Activated naive CD8-positive, alpha-beta T cell treated with anti-CD3 and anti-CD28 coated beads, Interleukin-2, amount 50 U/mL, for 24 hours (primary cell): ENCODE results near the gene RAB11FIP2.

Source experiments
- ATAC-seq: fragments of 150-1000 bp; cut with Tn5 transposase; one replicate; pipeline ENCODE4 v1.10.0; 2021
- DNase-seq: peaks from one replicate; pipeline ENCODE4 v3.0.0; 2021
- H3K27ac Mint-ChIP-seq: one replicate; pipeline ENCODE4 v1.8.0; 2021; ENCODE audit warnings: mild to moderate bottlenecking, mixed read lengths
- H3K27me3 Mint-ChIP-seq: one replicate; pipeline ENCODE4 v1.8.0; 2021; ENCODE audit warnings: mixed read lengths
- H3K36me3 Mint-ChIP-seq: one replicate; pipeline ENCODE4 v1.8.0; 2021; ENCODE audit warnings: low read depth, mixed read lengths
- H3K4me1 Mint-ChIP-seq: one replicate; pipeline ENCODE4 v1.8.0; 2021; ENCODE audit warnings: mixed read lengths
- H3K4me3 Mint-ChIP-seq: one replicate; pipeline ENCODE4 v1.8.0; 2021; ENCODE audit warnings: mild to moderate bottlenecking, moderate library complexity, mixed read lengths
- H3K9me3 Mint-ChIP-seq: one replicate; pipeline ENCODE4 v1.8.0; 2021; ENCODE audit warnings: mixed read lengths

Gene RAB11FIP2

DNA sequence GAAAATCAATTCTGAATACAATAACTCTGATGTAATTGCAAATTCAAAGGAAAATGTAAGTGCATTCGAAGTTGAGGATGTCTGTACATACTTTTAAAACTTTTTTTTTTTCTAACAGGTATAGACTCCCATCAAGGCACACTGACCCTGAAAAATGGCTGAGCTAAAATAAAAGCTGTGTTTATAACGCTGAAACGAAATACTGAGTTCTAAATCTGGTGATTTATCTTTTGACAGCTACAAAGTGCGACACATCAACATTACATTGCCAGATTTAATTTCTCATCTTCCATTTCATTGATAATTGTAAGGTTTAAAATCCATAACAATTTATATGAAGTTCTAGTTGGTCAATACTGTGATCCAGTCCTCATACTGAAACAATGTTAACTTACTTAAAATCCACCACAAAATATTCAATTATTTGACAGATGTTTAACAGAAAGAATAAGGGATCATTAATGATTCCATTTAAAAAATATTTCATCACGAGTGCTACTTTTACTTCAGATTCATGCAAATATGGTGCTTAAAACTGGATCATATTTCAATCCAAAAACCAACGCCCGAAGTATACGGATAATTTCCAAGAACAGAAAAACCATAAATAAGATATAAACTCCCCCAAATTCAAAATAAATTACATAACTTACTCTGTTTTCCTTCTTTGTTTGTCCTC is 1.4 kb downstream of the RAB11FIP2 start:
- Mint-ChIP-seq H3K36me3 (peaks cover 1% of the 10 kb centered on the region), H3K4me3 (peak overlapping the region; percentile 90), H3K4me1 (peaks cover 43% of the 10 kb centered on the region), H3K27me3 (no peaks in the 10 kb centered on the region), H3K9me3 (no peaks in the 10 kb centered on the region), H3K27ac (peak overlapping the region; percentile 86)
- ATAC-seq (no peak), DNase-seq (no peak)

GRCh38 chr10:118042827-118043242 is 3.9 kb downstream of the RAB11FIP2 start:
- ATAC-seq: no peak
- Mint-ChIP-seq H3K4me1 (peaks cover 45% of the 10 kb centered on the region), H3K9me3 (no peaks in the 10 kb centered on the region), H3K27ac (no peak overlapping the region), H3K27me3 (no peaks in the 10 kb centered on the region), H3K4me3 (no peak overlapping the region), H3K36me3 (peaks cover 11% of the 10 kb centered on the region)
- DNase-seq: no peak

DNA sequence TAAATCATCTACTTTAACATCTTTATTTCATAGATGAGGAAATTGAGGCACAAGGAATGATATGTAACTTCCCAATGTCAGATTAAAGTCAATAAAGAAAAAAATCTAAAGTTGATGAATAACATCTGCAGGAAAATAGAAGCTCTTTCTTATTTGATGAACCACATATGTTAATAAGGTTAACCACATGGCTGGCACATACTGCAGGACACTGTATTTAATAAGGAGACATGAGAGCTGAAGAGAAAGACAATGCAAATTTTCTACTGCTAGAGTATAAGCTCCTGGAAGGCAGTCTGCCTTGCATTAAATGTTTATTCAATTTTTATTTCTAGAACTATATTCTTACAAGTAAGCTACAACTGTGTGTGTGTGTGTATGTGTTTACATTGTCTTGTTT is 4.4 kb downstream of the RAB11FIP2 start:
- ATAC-seq (no peak), DNase-seq (no peak)
- peaks cover 42% of the 10 kb centered on the region for H3K4me1 Mint-ChIP-seq
- H3K27ac Mint-ChIP-seq: no peak overlapping the region
- peaks cover 11% of the 10 kb centered on the region for H3K36me3 Mint-ChIP-seq
- H3K27me3 Mint-ChIP-seq: no peaks in the 10 kb centered on the region
- H3K9me3 Mint-ChIP-seq: no peaks in the 10 kb centered on the region
- H3K4me3 Mint-ChIP-seq: no peak overlapping the region

DNA sequence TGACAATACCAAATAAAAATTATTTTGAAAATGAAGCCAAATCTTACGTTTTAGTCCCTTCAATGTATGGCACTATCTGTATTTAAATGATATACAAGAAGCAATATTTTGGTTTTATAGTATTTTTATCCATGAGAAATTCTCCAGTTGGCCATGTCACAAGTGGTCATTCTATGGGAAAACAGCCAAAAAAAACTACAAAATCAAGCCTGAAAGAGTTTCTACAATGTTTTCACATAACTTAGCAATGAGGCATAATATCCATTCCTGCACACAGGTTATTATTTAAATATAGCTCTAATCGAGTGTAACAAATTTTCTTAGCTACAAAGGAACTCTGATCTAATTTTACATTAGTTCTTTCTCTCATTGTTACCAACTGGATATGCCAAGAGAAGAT is 5.4 kb downstream of the RAB11FIP2 start:
- H3K9me3 Mint-ChIP-seq: no peaks in the 10 kb centered on the region
- no peaks in the 10 kb centered on the region for H3K27me3 Mint-ChIP-seq
- H3K36me3 Mint-ChIP-seq: peaks cover 11% of the 10 kb centered on the region
- no peak overlapping the region for H3K27ac Mint-ChIP-seq
- no peak for ATAC-seq
- no peak for DNase-seq
- no peak overlapping the region for H3K4me3 Mint-ChIP-seq
- peaks cover 48% of the 10 kb centered on the region for H3K4me1 Mint-ChIP-seq

- Mint-ChIP-seq H3K9me3 (no peaks in the 10 kb centered on the region), H3K27ac (no peak overlapping the region), H3K27me3 (no peaks in the 10 kb centered on the region), H3K4me3 (no peak overlapping the region), H3K4me1 (peaks cover 25% of the 10 kb centered on the region), H3K36me3 (peaks cover 27% of the 10 kb centered on the region)
- ATAC-seq (no peak), DNase-seq (no peak)
Observed at GRCh38 chr10:118036281-118036875, 10.4 kb downstream of the RAB11FIP2 start.

DNA sequence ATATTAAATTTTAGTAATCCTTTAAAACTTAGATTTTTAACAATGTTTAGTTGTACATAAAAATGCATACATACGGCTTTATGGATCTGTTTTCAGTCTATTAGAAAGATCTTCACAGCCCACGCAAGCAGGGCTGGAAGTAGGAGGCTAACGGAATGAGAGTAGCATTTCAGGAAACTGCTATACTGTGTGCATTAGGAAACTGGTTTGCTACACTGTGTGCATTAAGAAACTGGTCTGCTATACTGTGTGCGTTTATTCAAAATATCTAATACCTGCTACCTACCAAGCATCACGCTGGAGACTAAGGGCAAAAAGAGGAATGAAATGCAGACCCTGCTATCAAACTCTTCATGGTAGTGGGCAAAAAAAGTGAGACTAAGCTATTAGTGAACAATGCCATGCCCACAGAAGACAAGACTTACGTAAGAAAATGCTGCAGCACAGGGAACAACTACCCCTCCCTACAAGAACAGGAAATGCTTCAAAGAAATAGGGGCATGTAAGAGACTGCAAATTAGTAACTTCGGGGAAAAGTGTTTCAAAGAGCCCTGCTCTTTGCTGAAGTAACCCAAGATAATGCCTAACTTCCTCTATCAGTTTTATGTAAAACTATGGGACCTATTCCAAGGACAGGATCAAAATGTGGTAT is 11.3 kb downstream of the RAB11FIP2 start:
- Mint-ChIP-seq H3K4me3 (no peak overlapping the region), H3K4me1 (peaks cover 26% of the 10 kb centered on the region), H3K9me3 (no peaks in the 10 kb centered on the region), H3K27ac (no peak overlapping the region), H3K36me3 (peaks cover 28% of the 10 kb centered on the region), H3K27me3 (no peaks in the 10 kb centered on the region)
- ATAC-seq: no peak
- DNase-seq: no peak

DNA sequence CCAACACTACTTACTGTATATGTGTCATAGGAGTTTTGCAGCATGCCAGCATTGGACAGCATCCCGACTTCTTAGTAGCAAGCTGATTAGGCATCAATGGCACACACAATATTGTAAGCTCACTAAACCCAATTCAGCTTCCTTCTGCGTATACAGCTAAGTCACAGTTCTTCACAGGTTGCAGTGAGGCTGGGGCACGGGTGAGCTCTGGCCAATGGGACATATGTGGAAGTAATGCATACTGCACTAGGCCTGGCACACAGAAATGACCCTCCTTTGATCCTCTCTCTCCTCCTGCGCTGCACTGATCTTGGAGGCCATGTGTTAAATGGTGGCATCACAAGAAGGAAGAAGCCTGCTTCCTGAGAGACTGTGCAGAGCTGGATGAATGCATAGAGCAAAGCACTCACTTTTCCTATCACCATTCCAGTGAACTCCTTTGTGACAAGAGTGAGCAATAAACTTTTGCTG is 11.9 kb downstream of the RAB11FIP2 start:
- H3K27me3 Mint-ChIP-seq: no peaks in the 10 kb centered on the region
- peaks cover 24% of the 10 kb centered on the region for H3K36me3 Mint-ChIP-seq
- no peak overlapping the region for H3K4me3 Mint-ChIP-seq
- ATAC-seq (no peak), DNase-seq (no peak)
- H3K27ac Mint-ChIP-seq: no peak overlapping the region
- H3K4me1 Mint-ChIP-seq: peaks cover 22% of the 10 kb centered on the region
- no peaks in the 10 kb centered on the region for H3K9me3 Mint-ChIP-seq

GRCh38 chr10:118033905-118034304 is 12.8 kb downstream of the RAB11FIP2 start:
- DNase-seq: no peak
- peaks cover 25% of the 10 kb centered on the region for H3K4me1 Mint-ChIP-seq
- H3K27ac Mint-ChIP-seq: no peak overlapping the region
- H3K27me3 Mint-ChIP-seq: no peaks in the 10 kb centered on the region
- no peak overlapping the region for H3K4me3 Mint-ChIP-seq
- H3K36me3 Mint-ChIP-seq: peaks cover 21% of the 10 kb centered on the region
- ATAC-seq: no peak
- H3K9me3 Mint-ChIP-seq: no peaks in the 10 kb centered on the region

DNA sequence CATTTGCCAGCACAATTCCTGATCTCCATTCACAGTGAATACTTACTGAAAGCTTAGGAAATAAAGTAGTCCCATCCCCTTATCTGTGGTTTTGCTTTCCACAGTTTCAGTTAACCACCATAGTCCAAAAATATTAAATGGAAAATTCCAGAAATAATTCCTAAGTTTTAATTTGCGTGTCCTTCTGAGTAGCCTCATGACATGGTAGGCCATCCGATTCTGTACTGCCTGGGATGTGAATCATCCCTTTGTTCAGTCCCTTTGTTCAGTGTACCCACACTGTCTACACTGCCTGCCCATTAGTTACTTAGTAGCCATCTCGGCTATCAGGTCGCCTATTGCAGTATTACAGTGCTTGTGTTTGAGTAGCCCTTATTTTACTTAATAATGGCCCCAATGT is 14.2 kb downstream of the RAB11FIP2 start:
- H3K27ac Mint-ChIP-seq: no peak overlapping the region
- peaks cover 17% of the 10 kb centered on the region for H3K36me3 Mint-ChIP-seq
- H3K4me3 Mint-ChIP-seq: no peak overlapping the region
- no peaks in the 10 kb centered on the region for H3K9me3 Mint-ChIP-seq
- peaks cover 25% of the 10 kb centered on the region for H3K4me1 Mint-ChIP-seq
- DNase-seq (no peak), ATAC-seq (no peak)
- no peaks in the 10 kb centered on the region for H3K27me3 Mint-ChIP-seq

DNA sequence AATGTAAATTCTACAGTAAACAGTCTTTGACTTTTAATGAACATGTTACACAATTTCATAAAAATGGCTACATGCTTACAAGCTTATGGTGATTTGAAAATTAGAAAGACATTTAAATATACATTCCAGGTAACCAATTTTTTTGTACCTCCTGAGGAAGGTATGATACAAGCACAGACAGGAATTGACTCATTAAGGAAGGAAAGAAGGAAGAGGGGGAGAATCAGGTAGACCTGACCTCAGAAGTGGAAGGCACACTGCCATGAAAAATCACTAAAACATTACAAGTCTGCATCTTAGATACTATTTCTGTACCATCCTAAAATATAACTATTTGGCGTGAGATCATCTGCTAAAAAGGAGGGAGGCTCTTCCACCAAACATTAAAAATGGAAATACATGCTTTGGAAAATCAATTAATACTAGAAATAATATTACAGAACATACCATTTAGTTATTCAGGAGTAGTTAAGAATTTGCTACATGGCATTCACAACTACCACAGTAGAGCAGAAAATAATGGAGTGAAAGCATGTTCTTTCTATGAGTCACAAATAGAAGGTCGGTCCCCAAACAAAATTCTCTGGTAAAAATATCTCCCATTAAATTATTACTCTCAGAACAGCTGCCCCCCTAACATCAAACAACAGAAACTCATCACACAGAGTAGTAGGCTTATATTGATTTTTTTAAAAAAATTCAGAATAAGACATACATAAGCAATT is 15.2 kb downstream of the RAB11FIP2 start:
- H3K36me3 Mint-ChIP-seq: peaks cover 17% of the 10 kb centered on the region
- no peak for DNase-seq
- no peak for ATAC-seq
- no peak overlapping the region for H3K4me3 Mint-ChIP-seq
- H3K27ac Mint-ChIP-seq: no peak overlapping the region
- H3K27me3 Mint-ChIP-seq: no peaks in the 10 kb centered on the region
- H3K4me1 Mint-ChIP-seq: peaks cover 19% of the 10 kb centered on the region
- H3K9me3 Mint-ChIP-seq: no peaks in the 10 kb centered on the region

DNA sequence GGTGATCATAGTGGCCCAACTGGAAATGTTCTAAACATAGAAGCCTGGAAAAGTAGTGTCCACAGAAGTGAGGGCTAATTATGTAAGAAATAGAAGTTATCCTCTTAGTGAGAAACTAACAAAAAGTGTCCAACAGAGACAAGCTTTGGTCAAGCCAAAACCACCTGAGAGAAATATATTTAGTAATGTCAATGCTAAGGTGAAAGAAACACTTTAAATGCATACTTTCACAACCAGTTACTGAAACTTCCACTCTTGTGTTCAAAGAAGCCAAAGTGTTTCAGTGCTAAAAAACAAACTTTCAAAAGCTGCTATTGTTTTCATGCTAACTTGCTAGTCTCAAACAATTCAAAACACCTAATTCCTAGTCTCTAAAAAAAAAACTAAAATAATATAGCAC is 18.1 kb downstream of the RAB11FIP2 start:
- no peak for ATAC-seq
- Mint-ChIP-seq H3K4me1 (peaks cover 8% of the 10 kb centered on the region), H3K27ac (no peak overlapping the region), H3K36me3 (peaks cover 14% of the 10 kb centered on the region), H3K27me3 (no peaks in the 10 kb centered on the region), H3K4me3 (no peak overlapping the region), H3K9me3 (no peaks in the 10 kb centered on the region)
- no peak for DNase-seq

GRCh38 chr10:118027397-118027796 is 19.3 kb downstream of the RAB11FIP2 start:
- H3K27me3 Mint-ChIP-seq: no peaks in the 10 kb centered on the region
- DNase-seq: no peak
- H3K27ac Mint-ChIP-seq: no peak overlapping the region
- H3K36me3 Mint-ChIP-seq: peaks cover 9% of the 10 kb centered on the region
- no peak for ATAC-seq
- no peaks in the 10 kb centered on the region for H3K9me3 Mint-ChIP-seq
- peaks cover 8% of the 10 kb centered on the region for H3K4me1 Mint-ChIP-seq
- H3K4me3 Mint-ChIP-seq: no peak overlapping the region

DNA sequence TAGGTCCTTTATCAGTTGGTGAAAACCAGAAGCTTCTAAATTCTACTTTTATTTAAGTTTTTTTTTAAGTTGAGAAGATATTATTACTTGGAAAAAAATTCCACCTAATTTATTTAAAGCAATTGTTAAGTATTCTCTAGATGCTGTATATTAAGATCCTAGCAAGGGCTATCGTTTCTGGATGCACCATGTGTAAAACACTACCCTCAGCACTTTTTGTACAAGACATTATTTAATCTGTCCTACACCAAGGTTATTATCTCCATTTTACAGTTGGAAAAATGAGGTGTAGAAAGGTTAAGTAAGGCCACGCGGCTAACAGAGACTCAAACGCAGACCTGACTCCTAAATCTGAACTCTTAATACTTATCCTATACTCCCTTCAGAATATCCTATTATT is 19.8 kb downstream of the RAB11FIP2 start:
- H3K4me1 Mint-ChIP-seq: peaks cover 6% of the 10 kb centered on the region
- no peak overlapping the region for H3K4me3 Mint-ChIP-seq
- ATAC-seq: no peak
- no peaks in the 10 kb centered on the region for H3K9me3 Mint-ChIP-seq
- H3K27ac Mint-ChIP-seq: no peak overlapping the region
- H3K36me3 Mint-ChIP-seq: peaks cover 6% of the 10 kb centered on the region
- DNase-seq: no peak
- H3K27me3 Mint-ChIP-seq: no peaks in the 10 kb centered on the region

- Mint-ChIP-seq H3K27ac (no peak overlapping the region), H3K4me3 (no peak overlapping the region), H3K36me3 (peaks cover 4% of the 10 kb centered on the region), H3K27me3 (no peaks in the 10 kb centered on the region), H3K9me3 (no peaks in the 10 kb centered on the region), H3K4me1 (no peaks in the 10 kb centered on the region)
- DNase-seq (no peak), ATAC-seq (no peak)
Observed at GRCh38 chr10:118020365-118020764, 26.4 kb downstream of the RAB11FIP2 start.

DNA sequence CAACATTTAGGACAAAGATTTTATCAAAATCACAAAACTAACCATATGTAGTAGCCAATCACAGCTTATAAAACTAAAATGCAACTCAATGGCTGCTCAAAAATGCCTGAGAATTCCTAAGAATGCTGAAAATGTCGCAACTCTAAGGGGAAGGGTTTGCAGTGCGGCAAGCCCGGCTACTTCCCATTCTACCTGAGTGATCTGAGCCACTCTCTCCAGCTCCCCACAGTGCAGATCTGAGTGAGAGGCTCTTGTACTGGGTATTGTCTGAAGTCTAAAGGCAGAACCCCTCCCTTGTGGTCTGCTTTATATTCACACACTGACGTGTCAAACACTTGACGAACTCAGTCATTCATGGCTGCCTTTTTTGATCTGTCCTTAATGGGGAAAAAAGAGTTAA is 28.9 kb downstream of the RAB11FIP2 start:
- Mint-ChIP-seq H3K27me3 (no peaks in the 10 kb centered on the region), H3K27ac (no peak overlapping the region), H3K4me3 (no peak overlapping the region), H3K4me1 (no peaks in the 10 kb centered on the region), H3K9me3 (no peaks in the 10 kb centered on the region), H3K36me3 (peaks cover 14% of the 10 kb centered on the region)
- no peak for ATAC-seq
- no peak for DNase-seq
